A549 (cell line): Measurements from ENCODE around the gene SLC9A9. TPM values are rescaled to one million over a fixed set of nuclear protein-coding genes. Genes with fewer than 3 reads are reported as not detected.

Experiments
- ATAC-seq, 2 experiments: fragments of 200-7000 bp in 1 of 2; fragments of >200 bp in 1 of 2; cut with Nextera tagmentation in 1 of 2; cut with Tn5 transposase in 1 of 2; 3 replicates each; pipeline versions ENCODE4 v1.8.0 to v1.9.1; 2018 to 2020; ENCODE audit warnings: mild to moderate bottlenecking in 1 of 2, moderate library complexity in 1 of 2
- CTCF ChIA-PET: fragments of 300-600 bp; sonication (Branson Sonifier 250); formaldehyde crosslinking; extraction: SDS; loops from one replicate; lab custom pipeline; 2021; ENCODE audit warnings: antibody characterized with exemption, inconsistent platforms; lab: Yijun Ruan, JAX
- POLR2A ChIA-PET: fragments of 350-600 bp; formaldehyde crosslinking; extraction: SDS; loops from one replicate; lab custom pipeline; 2021; ENCODE audit warnings: antibody characterized with exemption, inconsistent platforms; lab: Yijun Ruan, JAX
- DNase-seq, 2 experiments: peaks; one replicate each; pipeline versions ENCODE4 v3.0.0 to v3.0.0-alpha.2; 2011 to 2016; ENCODE audit warnings: low read depth in 1 of 2, low spot score in 1 of 2
- FAIRE-seq: peaks from 2 replicates; lab custom pipeline; 2011; peaks lifted over from hg19 to GRCh38; lab: Jason Lieb, UNC
- H3K27ac ChIP-seq, 2 experiments: fragments of >200 bp; sonication (Bioruptor Twin); formaldehyde crosslinking; 3 replicates each; pipeline ENCODE4 v1.5.1; 2016 to 2017
- H3K4me1 ChIP-seq: fragments of >200 bp; sonication (Bioruptor Twin); formaldehyde crosslinking; 3 replicates; pipeline ENCODE4 v1.6.1; 2016
- H3K4me2 ChIP-seq: fragments of >200 bp; sonication (Bioruptor Twin); formaldehyde crosslinking; 3 replicates; pipeline ENCODE4 v1.6.1; 2016
- H3K4me3 ChIP-seq: fragments of >200 bp; sonication (Bioruptor Twin); formaldehyde crosslinking; 3 replicates; pipeline ENCODE4 v1.5.1; 2016
- H3K9me3 ChIP-seq: fragments of >200 bp; sonication (Bioruptor Twin); formaldehyde crosslinking; 3 replicates; pipeline ENCODE4 v1.6.1; 2016
- CBX2 ChIP-seq: fragments of 200-600 bp; sonication (generic); IDR thresholded peaks from 2 replicates; pipeline ENCODE4 v1.6.1; 2016; ENCODE audit warnings: low read depth, mild to moderate bottlenecking, borderline replicate concordance
- CBX8 ChIP-seq: fragments of 200-600 bp; sonication (generic); IDR thresholded peaks from 2 replicates; pipeline ENCODE4 v1.6.1; 2016
- CHD2 ChIP-seq: fragments of 150-350 bp; IDR thresholded peaks from 2 replicates; pipeline ENCODE4 v1.6.1; 2014; ENCODE audit warnings: low read length; ENCODE audit not compliant: partially characterized antibody
- EHF ChIP-seq: fragments of 250-450 bp; sonication (Bioruptor Pico); IDR thresholded peaks from 2 replicates; pipeline ENCODE4 v1.5.0; 2020; ENCODE audit warnings: mild to moderate bottlenecking
- EP300 ChIP-seq, 2 experiments: fragments of >200 bp; sonication (Bioruptor Twin); formaldehyde crosslinking; IDR thresholded peaks; 2 replicates in 1 of 2; 3 replicates in 1 of 2; pipeline ENCODE4 v1.6.1; 2016 to 2017
- FOSL2 ChIP-seq, 2 experiments: fragments of 450-650 bp in 1 of 2; fragments of >200 bp in 1 of 2; sonication (Bioruptor Twin) in 1 of 2; formaldehyde crosslinking; IDR thresholded peaks; 2 replicates each; pipeline versions ENCODE4 v1.5.0 to v1.6.1; 2016 to 2020; ENCODE audit warnings: mild to moderate bottlenecking in 1 of 2, moderate library complexity in 1 of 2
- FOXS1 ChIP-seq: fragments of 250-450 bp; sonication (Bioruptor Pico); IDR thresholded peaks from 2 replicates; pipeline ENCODE4 v1.5.0; 2020; ENCODE audit warnings: mild to moderate bottlenecking, moderate library complexity
- GATA3 ChIP-seq: IDR thresholded peaks from 2 replicates; pipeline ENCODE4 v1.6.1; 2012; ENCODE audit warnings: borderline replicate concordance
- HDAC2 ChIP-seq: fragments of 200-600 bp; sonication (generic); IDR thresholded peaks from 2 replicates; pipeline ENCODE4 v1.6.1; 2016
- HOXA7 ChIP-seq: fragments of 250-450 bp; sonication (Bioruptor Pico); IDR thresholded peaks from 2 replicates; pipeline ENCODE4 v1.5.0; 2020; ENCODE audit warnings: mild to moderate bottlenecking, moderate library complexity
- HOXB13 ChIP-seq: fragments of 250-450 bp; sonication (Bioruptor Pico); IDR thresholded peaks from 2 replicates; pipeline ENCODE4 v1.5.0; 2020; ENCODE audit warnings: low read depth, mild to moderate bottlenecking, moderate library complexity
- HOXB5 ChIP-seq: fragments of 250-450 bp; sonication (Bioruptor Pico); IDR thresholded peaks from 2 replicates; pipeline ENCODE4 v1.5.0; 2020; ENCODE audit warnings: mild to moderate bottlenecking, moderate library complexity
- JUN ChIP-seq, 2 experiments: fragments of >200 bp; sonication (Bioruptor Twin); formaldehyde crosslinking; IDR thresholded peaks; 2 replicates in 1 of 2; 3 replicates in 1 of 2; pipeline ENCODE4 v1.6.1; 2016 to 2017
- MAZ ChIP-seq: fragments of 150-350 bp; IDR thresholded peaks from 2 replicates; pipeline ENCODE4 v1.6.1; 2014; ENCODE audit warnings: antibody characterized with exemption, low read depth, low read length, borderline replicate concordance
- MYC ChIP-seq: IDR thresholded peaks from 2 replicates; pipeline ENCODE4 v1.6.1; 2012; ENCODE audit warnings: mild to moderate bottlenecking, inconsistent platforms, low read length, improper control_type of control experiment, borderline replicate concordance
- NPAS2 ChIP-seq: fragments of 250-450 bp; sonication (Bioruptor Pico); IDR thresholded peaks from 2 replicates; pipeline ENCODE4 v1.8.0; 2022; ENCODE audit warnings: mild to moderate bottlenecking, moderate library complexity, borderline replicate concordance
- POLR2A ChIP-seq: IDR thresholded peaks from 2 replicates; pipeline ENCODE4 v1.6.1; 2012; ENCODE audit warnings: mild to moderate bottlenecking, low read length
- RAD21 ChIP-seq, 2 experiments: fragments of >200 bp in 1 of 2; sonication (Bioruptor Twin) in 1 of 2; formaldehyde crosslinking in 1 of 2; IDR thresholded peaks in 1 of 2; conservative IDR thresholded peaks in 1 of 2; 2 replicates in 1 of 2; 3 replicates in 1 of 2; pipeline ENCODE4 v1.6.1; 2012 to 2018; ENCODE audit warnings: inconsistent platforms in 1 of 2
- RARB ChIP-seq: fragments of 250-450 bp; sonication (Bioruptor Pico); IDR thresholded peaks from 2 replicates; pipeline ENCODE4 v1.8.0; 2021; ENCODE audit warnings: mild to moderate bottlenecking, moderate library complexity
- RCOR1 ChIP-seq: fragments of 150-350 bp; IDR thresholded peaks from 2 replicates; pipeline ENCODE4 v1.6.1; 2014; ENCODE audit warnings: antibody characterized with exemption, low read length, low read depth
- RFX5 ChIP-seq: fragments of 450-650 bp; IDR thresholded peaks from 2 replicates; pipeline ENCODE4 v1.7.1; 2014; ENCODE audit warnings: antibody characterized with exemption, mild to moderate bottlenecking, moderate library complexity
- RNF2 ChIP-seq: fragments of 200-600 bp; sonication (generic); IDR thresholded peaks from 2 replicates; pipeline ENCODE4 v1.6.1; 2016; ENCODE audit warnings: low read depth, mild to moderate bottlenecking, antibody characterized with exemption, moderate library complexity, borderline replicate concordance
- TFCP2L1 ChIP-seq: fragments of 250-450 bp; sonication (Bioruptor Pico); IDR thresholded peaks from 2 replicates; pipeline ENCODE4 v1.5.0; 2021; ENCODE audit warnings: mild to moderate bottlenecking
- TP53 ChIP-seq: fragments of 250-450 bp; sonication (Bioruptor Pico); IDR thresholded peaks from 2 replicates; pipeline ENCODE4 v1.5.0; 2021; ENCODE audit warnings: mild to moderate bottlenecking, moderate library complexity
- ZNF302 ChIP-seq: fragments of 250-450 bp; sonication (Bioruptor Pico); IDR thresholded peaks from 2 replicates; pipeline ENCODE4 v1.9.0; 2021; ENCODE audit warnings: inconsistent platforms, mild to moderate bottlenecking, moderate library complexity
- WGBS: methylation state at CpG from one replicate; pipeline ENCODE4 v1.1.6; 2017; ENCODE audit errors: missing lambda C conversion rate; 5-methylcytosine and 5-hydroxymethylcytosine counted together
- polyA plus RNA-seq, 4 experiments: library from polyadenylated mRNA; depleted of rRNA in 3 of 4; stranded (reverse); fragments of >200 nt; fragmentation: RNase III in 1 of 4; extraction: RNeasy Plus Mini Kit Qiagen cat#74134 plus additional on column Dnase treatment in 1 of 4; gene quantifications; 2 replicates in 3 of 4; 3 replicates in 1 of 4; pipeline ENCODE4 v1.2.3, GENCODE V29; 2011 to 2017
- TF ChIP-seq, protein P1 (sequence below): fragments of 250-450 bp; sonication (Bioruptor Pico); IDR thresholded peaks from 2 replicates; pipeline ENCODE4 v1.5.0; 2020; ENCODE audit warnings: low read depth, mild to moderate bottlenecking, moderate library complexity
- TF ChIP-seq, protein P2 (sequence below): IDR thresholded peaks from 2 replicates; pipeline ENCODE4 v1.6.1; 2012; ENCODE audit warnings: low read depth, borderline replicate concordance
- TF ChIP-seq, protein P3 (sequence below): fragments of >200 bp; sonication (Bioruptor Twin); formaldehyde crosslinking; IDR thresholded peaks from 3 replicates; pipeline ENCODE4 v1.5.1; 2016
- TF ChIP-seq, protein P4 (sequence below): fragments of 150-350 bp; IDR thresholded peaks from 2 replicates; pipeline ENCODE4 v1.6.1; 2014; ENCODE audit warnings: low read depth, mild to moderate bottlenecking, low read length
- TF ChIP-seq, protein P5 (sequence below): IDR thresholded peaks from 2 replicates; pipeline ENCODE4 v1.6.1; 2012
- TF ChIP-seq, protein P6 (sequence below): fragments of 200-600 bp; sonication (generic); IDR thresholded peaks from 2 replicates; pipeline ENCODE4 v1.6.1; 2016; ENCODE audit warnings: antibody characterized with exemption, mild to moderate bottlenecking, moderate library complexity

Gene SLC9A9
- polyA plus RNA-seq, 2 of the 4 experiments (the other 2 are of a cell fraction): 0.10 to 0.32 TPM

DNA sequence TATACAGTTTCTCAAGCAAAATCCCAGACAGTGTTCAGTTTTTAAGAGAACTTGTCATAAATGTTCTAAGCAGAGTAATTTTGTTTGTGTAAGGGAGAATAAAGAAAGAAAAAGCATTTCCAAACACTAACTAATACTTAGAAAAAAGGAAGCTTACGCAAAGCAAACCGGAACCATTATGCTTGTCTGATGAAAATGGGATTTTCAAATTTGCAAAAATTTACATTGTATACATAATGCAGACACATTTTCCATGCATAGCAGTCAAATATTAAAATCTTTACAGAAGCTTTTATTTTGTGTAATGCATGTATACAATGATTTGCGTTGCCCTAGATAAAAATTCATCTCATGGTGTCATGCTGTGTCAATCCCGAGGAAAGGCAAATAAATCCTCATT lies 229.0 kb downstream of the SLC9A9 start:
- no peak for ATAC-seq
- Histone ChIP-seq H3K4me3 (no peak overlapping the region), H3K9me3 (no peaks in the 10 kb centered on the region), H3K4me2 (no peak overlapping the region), H3K4me1 (no peaks in the 10 kb centered on the region), H3K27ac (no peak overlapping the region)
- no peak for FAIRE-seq
- CTCF ChIA-PET: no interaction called here
- WGBS: 27% methylated on average over 4 of the region's 4 CpGs
- TF ChIP-seq ZNF302 (CRISPR knock-in tag) (no peak), EP300 (IDR thresholded peaks at IDR 0.05) (no peak), RAD21 (conservative IDR thresholded peaks at IDR 0.05 in 1 of 2, IDR thresholded peaks at IDR 0.05 in 1 of 2) (no peak), HOXA7 (CRISPR knock-in tag) (no peak), TP53 (no peak), RFX5 (no peak), RCOR1 (no peak), POLR2A (no peak), RNF2 (no peak), CBX8 (no peak), MYC (no peak), HOXB13 (CRISPR knock-in tag) (no peak), TFCP2L1 (CRISPR knock-in tag) (no peak), CHD2 (no peak), EHF (CRISPR knock-in tag) (no peak)
- TF ChIP-seq, protein P1, sequence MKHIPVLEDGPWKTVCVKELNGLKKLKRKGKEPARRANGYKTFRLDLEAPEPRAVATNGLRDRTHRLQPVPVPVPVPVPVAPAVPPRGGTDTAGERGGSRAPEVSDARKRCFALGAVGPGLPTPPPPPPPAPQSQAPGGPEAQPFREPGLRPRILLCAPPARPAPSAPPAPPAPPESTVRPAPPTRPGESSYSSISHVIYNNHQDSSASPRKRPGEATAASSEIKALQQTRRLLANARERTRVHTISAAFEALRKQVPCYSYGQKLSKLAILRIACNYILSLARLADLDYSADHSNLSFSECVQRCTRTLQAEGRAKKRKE (CRISPR knock-in tag): no peak
- TF ChIP-seq, protein P2, sequence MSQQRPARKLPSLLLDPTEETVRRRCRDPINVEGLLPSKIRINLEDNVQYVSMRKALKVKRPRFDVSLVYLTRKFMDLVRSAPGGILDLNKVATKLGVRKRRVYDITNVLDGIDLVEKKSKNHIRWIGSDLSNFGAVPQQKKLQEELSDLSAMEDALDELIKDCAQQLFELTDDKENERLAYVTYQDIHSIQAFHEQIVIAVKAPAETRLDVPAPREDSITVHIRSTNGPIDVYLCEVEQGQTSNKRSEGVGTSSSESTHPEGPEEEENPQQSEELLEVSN: no peak
- TF ChIP-seq, protein P3, sequence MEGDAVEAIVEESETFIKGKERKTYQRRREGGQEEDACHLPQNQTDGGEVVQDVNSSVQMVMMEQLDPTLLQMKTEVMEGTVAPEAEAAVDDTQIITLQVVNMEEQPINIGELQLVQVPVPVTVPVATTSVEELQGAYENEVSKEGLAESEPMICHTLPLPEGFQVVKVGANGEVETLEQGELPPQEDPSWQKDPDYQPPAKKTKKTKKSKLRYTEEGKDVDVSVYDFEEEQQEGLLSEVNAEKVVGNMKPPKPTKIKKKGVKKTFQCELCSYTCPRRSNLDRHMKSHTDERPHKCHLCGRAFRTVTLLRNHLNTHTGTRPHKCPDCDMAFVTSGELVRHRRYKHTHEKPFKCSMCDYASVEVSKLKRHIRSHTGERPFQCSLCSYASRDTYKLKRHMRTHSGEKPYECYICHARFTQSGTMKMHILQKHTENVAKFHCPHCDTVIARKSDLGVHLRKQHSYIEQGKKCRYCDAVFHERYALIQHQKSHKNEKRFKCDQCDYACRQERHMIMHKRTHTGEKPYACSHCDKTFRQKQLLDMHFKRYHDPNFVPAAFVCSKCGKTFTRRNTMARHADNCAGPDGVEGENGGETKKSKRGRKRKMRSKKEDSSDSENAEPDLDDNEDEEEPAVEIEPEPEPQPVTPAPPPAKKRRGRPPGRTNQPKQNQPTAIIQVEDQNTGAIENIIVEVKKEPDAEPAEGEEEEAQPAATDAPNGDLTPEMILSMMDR: no peak
- TF ChIP-seq, protein P4, sequence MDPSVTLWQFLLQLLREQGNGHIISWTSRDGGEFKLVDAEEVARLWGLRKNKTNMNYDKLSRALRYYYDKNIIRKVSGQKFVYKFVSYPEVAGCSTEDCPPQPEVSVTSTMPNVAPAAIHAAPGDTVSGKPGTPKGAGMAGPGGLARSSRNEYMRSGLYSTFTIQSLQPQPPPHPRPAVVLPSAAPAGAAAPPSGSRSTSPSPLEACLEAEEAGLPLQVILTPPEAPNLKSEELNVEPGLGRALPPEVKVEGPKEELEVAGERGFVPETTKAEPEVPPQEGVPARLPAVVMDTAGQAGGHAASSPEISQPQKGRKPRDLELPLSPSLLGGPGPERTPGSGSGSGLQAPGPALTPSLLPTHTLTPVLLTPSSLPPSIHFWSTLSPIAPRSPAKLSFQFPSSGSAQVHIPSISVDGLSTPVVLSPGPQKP: no peak
- DNase-seq: no peak
- POLR2A ChIA-PET: no interaction called here

GRCh38 chr3:143617050-143617449 lies 231.2 kb downstream of the SLC9A9 start:
- 5% methylated on average over 2 of the region's 2 CpGs for WGBS
- FAIRE-seq (no peak), DNase-seq (no peak), ATAC-seq (no peak)
- no peak overlapping the region for H3K27ac ChIP-seq
- H3K4me2 ChIP-seq: no peak overlapping the region
- H3K4me1 ChIP-seq: no peaks in the 10 kb centered on the region
- H3K9me3 ChIP-seq: no peaks in the 10 kb centered on the region
- POLR2A ChIA-PET: no interaction called here
- no peak overlapping the region for H3K4me3 ChIP-seq
- CTCF ChIA-PET: no interaction called here
- TF ChIP-seq, protein P5, sequence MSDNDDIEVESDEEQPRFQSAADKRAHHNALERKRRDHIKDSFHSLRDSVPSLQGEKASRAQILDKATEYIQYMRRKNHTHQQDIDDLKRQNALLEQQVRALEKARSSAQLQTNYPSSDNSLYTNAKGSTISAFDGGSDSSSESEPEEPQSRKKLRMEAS: no peak
- TF ChIP-seq, protein P6, sequence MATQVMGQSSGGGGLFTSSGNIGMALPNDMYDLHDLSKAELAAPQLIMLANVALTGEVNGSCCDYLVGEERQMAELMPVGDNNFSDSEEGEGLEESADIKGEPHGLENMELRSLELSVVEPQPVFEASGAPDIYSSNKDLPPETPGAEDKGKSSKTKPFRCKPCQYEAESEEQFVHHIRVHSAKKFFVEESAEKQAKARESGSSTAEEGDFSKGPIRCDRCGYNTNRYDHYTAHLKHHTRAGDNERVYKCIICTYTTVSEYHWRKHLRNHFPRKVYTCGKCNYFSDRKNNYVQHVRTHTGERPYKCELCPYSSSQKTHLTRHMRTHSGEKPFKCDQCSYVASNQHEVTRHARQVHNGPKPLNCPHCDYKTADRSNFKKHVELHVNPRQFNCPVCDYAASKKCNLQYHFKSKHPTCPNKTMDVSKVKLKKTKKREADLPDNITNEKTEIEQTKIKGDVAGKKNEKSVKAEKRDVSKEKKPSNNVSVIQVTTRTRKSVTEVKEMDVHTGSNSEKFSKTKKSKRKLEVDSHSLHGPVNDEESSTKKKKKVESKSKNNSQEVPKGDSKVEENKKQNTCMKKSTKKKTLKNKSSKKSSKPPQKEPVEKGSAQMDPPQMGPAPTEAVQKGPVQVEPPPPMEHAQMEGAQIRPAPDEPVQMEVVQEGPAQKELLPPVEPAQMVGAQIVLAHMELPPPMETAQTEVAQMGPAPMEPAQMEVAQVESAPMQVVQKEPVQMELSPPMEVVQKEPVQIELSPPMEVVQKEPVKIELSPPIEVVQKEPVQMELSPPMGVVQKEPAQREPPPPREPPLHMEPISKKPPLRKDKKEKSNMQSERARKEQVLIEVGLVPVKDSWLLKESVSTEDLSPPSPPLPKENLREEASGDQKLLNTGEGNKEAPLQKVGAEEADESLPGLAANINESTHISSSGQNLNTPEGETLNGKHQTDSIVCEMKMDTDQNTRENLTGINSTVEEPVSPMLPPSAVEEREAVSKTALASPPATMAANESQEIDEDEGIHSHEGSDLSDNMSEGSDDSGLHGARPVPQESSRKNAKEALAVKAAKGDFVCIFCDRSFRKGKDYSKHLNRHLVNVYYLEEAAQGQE: no peak
- TF ChIP-seq HOXB5 (CRISPR knock-in tag): no peak
- no peak for TF ChIP-seq NPAS2 (CRISPR knock-in tag)
- no peak for TF ChIP-seq FOSL2 (IDR thresholded peaks at IDR 0.05)
- TF ChIP-seq FOSL2 (CRISPR knock-in tag; IDR thresholded peaks at IDR 0.05): no peak
- no peak for TF ChIP-seq JUN (IDR thresholded peaks at IDR 0.05)
- TF ChIP-seq EP300 (IDR thresholded peaks at IDR 0.05): no peak
- no peak for TF ChIP-seq FOXS1 (CRISPR knock-in tag)
- no peak for TF ChIP-seq CBX8
- no peak for TF ChIP-seq GATA3
- TF ChIP-seq CBX2: no peak
- TF ChIP-seq ZNF302 (CRISPR knock-in tag): no peak
- no peak for TF ChIP-seq HOXA7 (CRISPR knock-in tag)
- no peak for TF ChIP-seq MAZ
- no peak for TF ChIP-seq RFX5
- no peak for TF ChIP-seq RARB (CRISPR knock-in tag)
- TF ChIP-seq HDAC2: no peak
- TF ChIP-seq MYC: no peak
